GM18909 (cell line): ENCODE measurements around the gene INTS12.

ENCODE experiments used
- ATAC-seq: cut with Tn5 transposase; IDR thresholded peaks from one replicate; pipeline ENCODE4 v1.9.1; 2021; ENCODE audit warnings: mild to moderate bottlenecking; ENCODE audit not compliant: unreplicated experiment, poor library complexity

INTS12 gene

GRCh38 chr4:105634402-105635080 is 73.9 kb downstream of the INTS12 start:
- ATAC-seq = no peak

- ATAC-seq = no peak
Measured at GRCh38 chr4:105633241-105633640, 75.2 kb downstream of the INTS12 start.
